Neural progenitor cell (in vitro differentiated cells): ENCODE data around the gene WDFY2.

Experiments used
- EZH2 ChIP-seq: fragments of 200-600 bp; sonication (generic); IDR thresholded peaks from 2 replicates; pipeline ENCODE4 v1.6.1; 2017; ENCODE audit warnings: antibody characterized with exemption, mild to moderate bottlenecking, moderate library complexity
- EZH2phosphoT487 ChIP-seq: fragments of 200-600 bp; sonication (generic); IDR thresholded peaks from 2 replicates; pipeline ENCODE4 v1.6.1; 2017; ENCODE audit warnings: antibody characterized with exemption
- TF ChIP-seq, protein P1 (sequence below): fragments of 200-600 bp; sonication (generic); IDR thresholded peaks from 2 replicates; pipeline ENCODE4 v1.5.1; 2017; ENCODE audit warnings: antibody characterized with exemption, mild to moderate bottlenecking

DNA sequence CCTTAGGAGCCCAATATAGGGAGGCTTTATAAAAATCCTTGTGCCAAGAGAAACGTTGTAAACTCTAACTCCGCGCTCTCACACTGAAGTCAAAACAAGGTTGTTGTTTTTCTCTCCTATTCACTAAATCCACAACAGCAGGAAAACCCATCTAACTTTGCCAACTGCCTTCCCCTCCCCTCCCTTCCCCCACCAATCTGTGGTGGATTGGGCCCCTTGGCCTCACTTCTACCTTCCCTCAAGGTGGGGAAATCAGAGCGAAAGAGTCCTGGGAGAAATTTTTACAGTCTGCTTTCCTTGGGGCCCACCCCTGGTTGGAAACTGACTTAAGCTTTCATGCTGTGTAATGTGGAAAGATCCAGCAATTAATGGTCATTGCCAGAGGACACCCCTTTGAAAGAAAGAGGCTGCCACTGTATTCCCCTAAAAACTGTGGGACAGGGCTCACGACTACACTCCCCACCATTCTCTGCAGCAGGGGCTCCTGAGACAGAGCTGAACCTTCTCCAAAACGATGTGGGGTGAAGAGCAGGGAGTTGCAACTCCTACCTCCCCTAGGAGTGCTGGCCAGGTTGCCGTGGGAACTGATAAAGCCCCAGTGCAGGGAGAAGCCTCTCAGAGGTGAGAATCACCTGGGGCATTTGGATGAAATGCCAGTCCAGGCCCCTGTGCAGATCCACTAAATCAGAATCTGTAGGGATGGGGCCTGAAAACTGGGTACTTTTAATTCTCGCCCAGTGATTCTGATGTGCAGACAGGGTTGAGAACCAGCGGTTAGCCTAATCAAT is 218.6 kb downstream of the WDFY2 start:
- TF ChIP-seq, protein P1, sequence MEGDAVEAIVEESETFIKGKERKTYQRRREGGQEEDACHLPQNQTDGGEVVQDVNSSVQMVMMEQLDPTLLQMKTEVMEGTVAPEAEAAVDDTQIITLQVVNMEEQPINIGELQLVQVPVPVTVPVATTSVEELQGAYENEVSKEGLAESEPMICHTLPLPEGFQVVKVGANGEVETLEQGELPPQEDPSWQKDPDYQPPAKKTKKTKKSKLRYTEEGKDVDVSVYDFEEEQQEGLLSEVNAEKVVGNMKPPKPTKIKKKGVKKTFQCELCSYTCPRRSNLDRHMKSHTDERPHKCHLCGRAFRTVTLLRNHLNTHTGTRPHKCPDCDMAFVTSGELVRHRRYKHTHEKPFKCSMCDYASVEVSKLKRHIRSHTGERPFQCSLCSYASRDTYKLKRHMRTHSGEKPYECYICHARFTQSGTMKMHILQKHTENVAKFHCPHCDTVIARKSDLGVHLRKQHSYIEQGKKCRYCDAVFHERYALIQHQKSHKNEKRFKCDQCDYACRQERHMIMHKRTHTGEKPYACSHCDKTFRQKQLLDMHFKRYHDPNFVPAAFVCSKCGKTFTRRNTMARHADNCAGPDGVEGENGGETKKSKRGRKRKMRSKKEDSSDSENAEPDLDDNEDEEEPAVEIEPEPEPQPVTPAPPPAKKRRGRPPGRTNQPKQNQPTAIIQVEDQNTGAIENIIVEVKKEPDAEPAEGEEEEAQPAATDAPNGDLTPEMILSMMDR: no peak
- TF ChIP-seq EZH2: no peak
- no peak for TF ChIP-seq EZH2phosphoT487
